Glutamatergic neuron (in vitro differentiated cells): ENCODE results near the gene HRH4. TPM values are rescaled to one million over a fixed set of nuclear protein-coding genes. Genes with fewer than 3 reads are reported as not detected.

Source experiments
- DNase-seq: peaks from one replicate; pipeline ENCODE4 v3.0.0; 2022
- H3K27ac Mint-ChIP-seq: one replicate; pipeline ENCODE4 v1.8.0; 2020; ENCODE audit warnings: mild to moderate bottlenecking, mixed read lengths, inconsistent platforms; ENCODE audit not compliant: unreplicated experiment
- H3K27me3 Mint-ChIP-seq: one replicate; pipeline ENCODE4 v1.8.0; 2020; ENCODE audit warnings: mild to moderate bottlenecking, moderate library complexity, mixed read lengths, inconsistent platforms; ENCODE audit not compliant: unreplicated experiment
- H3K36me3 Mint-ChIP-seq: one replicate; pipeline ENCODE4 v1.8.0; 2020; ENCODE audit warnings: mild to moderate bottlenecking, mixed read lengths, inconsistent platforms; ENCODE audit not compliant: unreplicated experiment
- H3K4me1 Mint-ChIP-seq: one replicate; pipeline ENCODE4 v1.8.0; 2020; ENCODE audit warnings: mild to moderate bottlenecking, low read depth, mixed read lengths, inconsistent platforms; ENCODE audit not compliant: unreplicated experiment
- H3K4me3 Mint-ChIP-seq: one replicate; pipeline ENCODE4 v1.8.0; 2020; ENCODE audit warnings: mild to moderate bottlenecking, mixed read lengths, inconsistent platforms; ENCODE audit not compliant: unreplicated experiment
- H3K9me3 Mint-ChIP-seq: one replicate; pipeline ENCODE4 v1.8.0; 2020; ENCODE audit warnings: mild to moderate bottlenecking, moderate library complexity, mixed read lengths, inconsistent platforms; ENCODE audit not compliant: unreplicated experiment
- CTCF ChIP-seq: fragments of 200-600 bp; sonication (generic); IDR thresholded peaks from one replicate; pipeline ENCODE4 v1.5.0; 2021; ENCODE audit not compliant: partially characterized antibody, unreplicated experiment
- long read RNA-seq: library from polyadenylated mRNA; unstranded; transcript quantifications from one replicate; pipeline ENCODE4 v2.0.0, GENCODE V29; 2020; ENCODE audit not compliant: unreplicated experiment
- total RNA-seq: library from RNA; stranded (reverse); fragmentation: NEBNext Ultra II Directional; extraction: Animal tissue kit (Norgen Biotek cat#: 25700); gene quantifications from one replicate; pipeline ENCODE4 v1.2.1, GENCODE V29; 2021; ENCODE audit not compliant: unreplicated experiment

Gene HRH4
- total RNA-seq = not detected
- long read RNA-seq = 0 reads

GRCh38 chr18:24460388-24460787 is at the start of gene HRH4:
HRH4 (plus strand) TSS chr18:24460637; CDS start chr18:24460729, 92 bp downstream.
- no peak for DNase-seq
- TF ChIP-seq CTCF = no peak
- H3K4me1 Mint-ChIP-seq = peaks cover 3% of the 10 kb centered on the region
- H3K27me3 Mint-ChIP-seq = no peaks in the 10 kb centered on the region
- no peaks in the 10 kb centered on the region for H3K36me3 Mint-ChIP-seq
- no peak within 1 kb of the TSS for H3K4me3 Mint-ChIP-seq
- H3K9me3 Mint-ChIP-seq = no peaks in the 10 kb centered on the region
- H3K27ac Mint-ChIP-seq = no peak within 1 kb of the TSS

GRCh38 chr18:24413148-24413547 is 47.3 kb upstream of the HRH4 start:
- Mint-ChIP-seq H3K27me3 (no peaks in the 10 kb centered on the region), H3K4me3 (no peak overlapping the region), H3K9me3 (no peaks in the 10 kb centered on the region), H3K36me3 (no peaks in the 10 kb centered on the region), H3K4me1 (peaks cover 4% of the 10 kb centered on the region), H3K27ac (no peak overlapping the region)
- DNase-seq = peak; percentile 30
- no peak for TF ChIP-seq CTCF

DNA sequence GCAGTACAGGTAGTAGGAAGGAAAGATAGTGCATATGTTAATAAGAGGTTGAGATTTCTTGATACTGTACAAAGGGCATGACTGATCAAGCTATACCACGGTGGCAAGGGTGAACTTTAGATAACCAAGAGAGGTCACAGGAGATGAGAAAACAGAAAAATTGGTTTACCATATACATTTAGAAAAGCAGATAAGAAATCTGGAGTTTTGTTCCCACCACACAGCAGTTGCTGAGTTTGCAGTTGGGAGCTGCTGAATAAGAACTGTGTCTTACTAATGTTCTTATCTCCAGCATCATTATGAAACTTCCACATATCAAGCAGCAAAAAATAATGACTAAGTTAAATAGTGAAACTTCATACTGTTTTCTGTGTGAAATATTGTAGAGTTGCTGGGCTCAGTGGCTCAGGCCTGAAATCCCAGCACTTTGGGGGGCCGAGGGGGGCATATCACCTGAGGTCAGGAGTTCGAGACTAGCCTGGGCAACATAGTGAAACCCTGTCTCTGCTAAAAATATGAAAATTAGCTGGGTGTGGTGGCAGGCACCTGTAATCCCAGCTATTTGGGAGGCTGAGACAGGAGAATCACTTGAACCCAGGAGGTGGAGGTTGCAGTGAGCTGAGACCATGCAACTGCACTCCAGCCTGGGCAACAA is 46.0 kb upstream of the HRH4 start:
- Mint-ChIP-seq H3K27me3 (no peaks in the 10 kb centered on the region), H3K9me3 (no peaks in the 10 kb centered on the region), H3K4me1 (peaks cover 4% of the 10 kb centered on the region), H3K36me3 (no peaks in the 10 kb centered on the region), H3K27ac (no peak overlapping the region), H3K4me3 (no peak overlapping the region)
- no peak for TF ChIP-seq CTCF
- DNase-seq = no peak

- H3K4me1 Mint-ChIP-seq = peaks cover 4% of the 10 kb centered on the region
- no peaks in the 10 kb centered on the region for H3K36me3 Mint-ChIP-seq
- H3K4me3 Mint-ChIP-seq = no peak overlapping the region
- no peaks in the 10 kb centered on the region for H3K9me3 Mint-ChIP-seq
- no peak for TF ChIP-seq CTCF
- DNase-seq = no peak
- H3K27ac Mint-ChIP-seq = no peak overlapping the region
- H3K27me3 Mint-ChIP-seq = no peaks in the 10 kb centered on the region
These were observed 43.0 kb upstream of the HRH4 start for GRCh38 chr18:24417480-24417879.

DNA sequence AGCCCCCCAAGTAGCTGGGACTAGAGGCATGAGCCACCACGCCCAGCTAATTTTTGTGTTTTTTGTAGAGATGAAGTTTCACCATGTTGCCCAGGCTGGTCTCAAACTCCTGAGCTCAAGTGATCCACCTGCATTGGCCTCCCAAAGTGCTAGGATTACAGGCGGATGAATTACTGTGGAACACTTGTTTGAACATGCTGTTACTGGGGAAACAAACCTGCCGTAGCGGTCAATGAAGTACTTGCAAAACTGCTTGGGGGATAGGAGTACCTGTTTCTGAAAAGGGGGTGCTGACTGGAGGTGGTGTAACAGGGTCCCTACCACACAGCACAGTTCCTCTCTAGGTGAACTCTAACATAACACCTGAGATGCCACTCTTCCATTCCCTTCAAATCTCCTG is 39.9 kb upstream of the HRH4 start:
- DNase-seq = no peak
- peaks cover 1% of the 10 kb centered on the region for H3K4me1 Mint-ChIP-seq
- no peaks in the 10 kb centered on the region for H3K9me3 Mint-ChIP-seq
- no peaks in the 10 kb centered on the region for H3K27me3 Mint-ChIP-seq
- no peak overlapping the region for H3K27ac Mint-ChIP-seq
- TF ChIP-seq CTCF = no peak
- H3K36me3 Mint-ChIP-seq = no peaks in the 10 kb centered on the region
- no peak overlapping the region for H3K4me3 Mint-ChIP-seq
